ENCODE data around the gene RANBP10.
"Not testable (repeated sequence)": the region's sequence is repeated elsewhere in the genome, so short reads cannot be mapped to it uniquely, and the experiment has no call there.

Gene RANBP10

GRCh38 chr16:67716097-67716496, 90.3 kb downstream of the RANBP10 start:
- DNase-seq (ENCODE audit: low read depth in 2 of 2): no peak

GRCh38 chr16:67714522-67714921, 91.8 kb downstream of the RANBP10 start:
- DNase-seq (ENCODE audit: low read depth in 2 of 2): no peak

DNA sequence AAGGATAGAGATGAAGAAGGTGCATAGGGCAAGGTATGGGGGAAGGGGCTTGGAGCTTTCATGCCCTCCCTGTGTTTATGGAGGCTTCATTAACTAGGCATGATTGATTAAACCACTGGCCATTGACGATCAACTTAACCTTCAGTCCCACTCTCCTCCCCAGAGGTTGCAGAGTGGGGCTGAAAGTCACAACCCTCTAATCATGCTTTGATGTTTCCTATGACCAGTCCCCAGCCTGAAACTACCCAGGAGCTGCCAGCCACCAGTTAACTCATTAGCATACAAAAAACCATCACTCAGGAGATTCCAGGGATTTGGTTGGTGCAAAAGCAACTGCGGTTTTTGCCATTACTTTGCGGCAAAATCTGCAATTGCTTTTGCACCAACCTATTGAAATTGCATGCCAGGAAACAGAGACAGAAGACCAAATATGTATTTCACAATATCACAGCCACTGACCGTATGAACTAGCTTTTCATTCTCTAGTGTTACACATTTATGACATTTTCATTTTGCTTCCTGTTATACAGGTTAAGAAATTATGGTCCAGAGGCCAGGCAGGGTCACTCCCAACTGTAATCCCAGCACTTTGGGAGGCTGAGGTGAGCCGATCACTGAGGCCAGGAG, 92.6 kb downstream of the RANBP10 start:
- DNase-seq (ENCODE audit: low read depth in 2 of 2): no peak

DNA sequence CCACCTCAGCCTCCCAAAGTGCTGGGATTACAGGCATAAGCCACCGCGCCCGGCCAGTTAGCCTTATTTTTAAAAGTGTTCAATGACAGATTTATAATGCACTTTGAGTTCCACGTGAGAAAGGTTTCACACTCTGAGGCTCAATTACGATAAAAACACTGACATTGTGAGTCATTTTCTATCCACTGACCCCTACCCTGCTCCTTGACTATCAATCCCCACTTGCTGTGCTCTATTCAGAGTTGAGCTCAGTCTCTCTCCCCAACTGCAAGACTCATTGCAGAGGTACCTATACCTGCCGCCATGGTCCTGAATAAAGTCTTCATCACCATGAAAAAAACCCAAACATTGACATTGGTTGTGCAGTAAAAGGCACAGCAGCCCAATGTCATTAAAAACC, 95.8 kb downstream of the RANBP10 start:
- no peak for DNase-seq (ENCODE audit: low read depth in 2 of 2)

- no peak for DNase-seq (ENCODE audit: low read depth in 2 of 2)
These were observed 97.3 kb downstream of the RANBP10 start for GRCh38 chr16:67709050-67709449.

- no peak for DNase-seq (ENCODE audit: low read depth in 2 of 2)
These were observed 98.0 kb downstream of the RANBP10 start for GRCh38 chr16:67708368-67708771.

DNA sequence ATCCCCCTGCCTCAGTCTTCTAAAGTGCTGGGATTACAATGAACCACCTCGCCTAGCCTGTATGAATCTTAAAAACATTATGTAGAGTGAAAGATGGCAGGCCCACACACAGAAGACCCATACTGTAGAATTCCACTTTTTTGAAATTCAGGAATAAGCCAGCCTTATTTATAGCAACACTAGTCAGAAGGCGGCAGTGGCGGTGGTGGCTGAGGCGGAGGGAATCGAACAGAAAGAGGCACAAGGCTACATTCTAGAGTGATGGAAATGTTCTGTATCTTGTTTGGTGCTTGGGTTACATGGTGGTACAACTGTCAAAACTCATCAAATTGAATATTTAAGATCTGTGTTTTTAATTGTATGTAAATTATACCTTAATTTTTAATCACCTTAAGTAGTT, 98.6 kb downstream of the RANBP10 start:
- no peak for DNase-seq (ENCODE audit: low read depth in 2 of 2)

- DNase-seq (ENCODE audit: low read depth in 2 of 2): no peak
These were observed 99.2 kb downstream of the RANBP10 start for GRCh38 chr16:67707210-67707609.

DNA sequence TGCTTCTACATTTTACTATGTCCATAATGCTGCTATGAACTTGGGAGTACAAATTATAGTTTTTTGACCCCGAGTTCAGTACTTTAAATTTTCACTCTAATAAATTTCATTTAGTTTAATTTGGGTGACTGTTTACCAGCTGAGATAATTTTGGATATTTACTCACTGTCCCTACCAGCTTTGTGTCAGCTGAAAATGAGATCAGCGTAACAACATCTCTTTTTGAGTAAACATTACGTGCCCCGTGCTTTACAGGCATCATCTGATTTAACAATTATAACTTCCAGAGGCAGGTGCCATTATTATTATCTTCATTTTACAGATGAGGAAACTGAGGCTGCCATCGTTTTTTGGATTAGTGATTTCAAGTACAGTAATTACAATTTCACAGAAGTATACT, 102.2 kb downstream of the RANBP10 start:
- no peak for DNase-seq (ENCODE audit: low read depth in 2 of 2)

- DNase-seq (ENCODE audit: low read depth in 2 of 2): no peak
These were observed 102.7 kb downstream of the RANBP10 start for GRCh38 chr16:67703626-67704025.

GRCh38 chr16:67702130-67702529, 104.2 kb downstream of the RANBP10 start:
- DNase-seq (ENCODE audit: low read depth in 2 of 2): no peak

DNA sequence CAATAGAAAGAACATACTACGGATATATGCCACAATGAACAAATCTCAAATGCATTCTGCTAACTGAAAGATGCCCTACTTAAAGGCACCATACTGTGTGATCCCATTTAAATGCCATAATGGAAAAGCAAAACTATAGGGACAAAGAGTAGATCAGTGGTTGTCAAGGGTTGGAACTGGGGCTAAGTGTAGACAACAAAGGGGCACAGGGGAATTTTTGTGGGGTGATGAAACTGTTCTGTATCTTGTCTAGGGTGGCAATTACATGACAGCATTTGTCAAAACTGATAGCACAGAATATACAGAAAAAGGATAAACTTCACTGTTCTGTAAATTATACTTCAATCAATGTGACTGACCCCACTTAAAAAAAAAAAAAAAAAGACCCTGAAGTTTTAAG, 104.9 kb downstream of the RANBP10 start:
- DNase-seq (ENCODE audit: low read depth in 2 of 2): no peak

DNA sequence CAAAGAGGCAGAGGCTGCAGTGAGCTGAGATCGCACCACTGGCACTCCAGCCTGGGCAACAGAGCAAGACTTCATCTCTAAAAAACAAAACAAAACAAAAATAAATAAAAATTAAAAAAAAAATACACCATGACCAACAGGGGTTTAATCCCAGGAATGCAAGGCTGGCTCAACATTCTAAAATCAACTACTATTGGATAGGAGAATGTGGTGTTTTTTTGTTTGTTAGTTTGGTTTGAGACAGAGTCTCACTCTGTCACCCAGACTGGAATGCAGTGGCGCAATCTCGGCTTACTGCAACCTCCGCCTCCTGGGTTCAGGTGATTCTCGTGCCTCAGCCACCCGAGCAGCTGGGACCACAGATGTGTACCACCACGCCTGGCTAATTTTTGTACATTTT, 107.1 kb downstream of the RANBP10 start:
- DNase-seq (ENCODE audit: low read depth in 2 of 2): no peak

- DNase-seq (ENCODE audit: low read depth in 2 of 2): no peak
These were observed 108.8 kb downstream of the RANBP10 start for GRCh38 chr16:67697422-67698185.

- no peak for DNase-seq (ENCODE audit: low read depth in 2 of 2)
These were observed 111.7 kb downstream of the RANBP10 start for GRCh38 chr16:67694611-67695010.

- not testable (repeated sequence) for DNase-seq (ENCODE audit: low read depth in 2 of 2)
These were observed 112.7 kb downstream of the RANBP10 start for GRCh38 chr16:67693517-67694285.

- no peak for DNase-seq (ENCODE audit: low read depth in 2 of 2)
These were observed 120.8 kb downstream of the RANBP10 start for GRCh38 chr16:67685388-67686112.

GRCh38 chr16:67683767-67684166, 122.6 kb downstream of the RANBP10 start:
- DNase-seq (ENCODE audit: low read depth in 2 of 2): no peak

DNA sequence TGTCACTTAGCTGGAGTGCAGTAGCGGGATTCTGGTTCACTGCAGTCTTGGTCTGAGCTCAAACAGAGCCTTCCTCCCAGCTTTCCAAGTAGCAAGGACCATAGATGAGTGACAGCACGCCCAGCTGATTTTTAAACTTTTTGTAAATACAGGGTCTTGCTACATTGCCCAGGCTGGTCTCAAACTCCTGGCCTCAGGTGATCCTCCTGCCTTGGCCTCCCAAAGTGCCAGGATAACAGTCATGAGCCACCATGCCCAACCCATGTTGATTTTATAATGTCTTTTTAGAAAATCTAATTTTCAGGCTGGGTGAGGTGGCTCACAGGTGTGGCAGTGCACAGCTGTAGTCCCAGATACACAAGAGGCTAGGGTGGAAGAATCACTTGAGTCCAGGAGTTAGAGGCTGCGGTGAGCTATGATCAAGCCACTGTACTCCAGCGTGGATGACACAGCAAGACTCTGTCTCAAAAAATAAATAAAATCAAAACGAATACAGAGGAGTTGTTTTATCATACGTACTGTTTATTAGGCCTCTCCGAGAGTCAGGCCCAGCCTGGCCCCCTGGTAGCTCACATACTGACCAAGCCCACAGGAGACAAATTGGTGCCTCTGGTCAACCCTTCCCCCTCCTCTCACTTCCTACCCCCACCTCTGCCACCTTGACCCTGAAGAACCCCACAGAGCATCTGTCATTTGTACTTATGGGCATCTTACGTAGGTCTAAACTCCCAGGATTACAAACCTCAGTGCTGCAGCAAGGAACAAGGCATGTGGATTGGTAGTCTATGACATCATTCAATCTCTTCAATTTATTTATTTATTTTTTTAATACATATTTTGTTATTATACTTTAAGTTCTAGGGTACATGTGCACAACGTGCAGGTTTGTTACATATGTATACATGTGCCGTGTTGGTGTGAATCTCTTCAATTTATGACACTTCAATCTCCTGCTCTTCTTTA, 126.1 kb downstream of the RANBP10 start:
- DNase-seq (ENCODE audit: low read depth in 2 of 2): no peak

DNA sequence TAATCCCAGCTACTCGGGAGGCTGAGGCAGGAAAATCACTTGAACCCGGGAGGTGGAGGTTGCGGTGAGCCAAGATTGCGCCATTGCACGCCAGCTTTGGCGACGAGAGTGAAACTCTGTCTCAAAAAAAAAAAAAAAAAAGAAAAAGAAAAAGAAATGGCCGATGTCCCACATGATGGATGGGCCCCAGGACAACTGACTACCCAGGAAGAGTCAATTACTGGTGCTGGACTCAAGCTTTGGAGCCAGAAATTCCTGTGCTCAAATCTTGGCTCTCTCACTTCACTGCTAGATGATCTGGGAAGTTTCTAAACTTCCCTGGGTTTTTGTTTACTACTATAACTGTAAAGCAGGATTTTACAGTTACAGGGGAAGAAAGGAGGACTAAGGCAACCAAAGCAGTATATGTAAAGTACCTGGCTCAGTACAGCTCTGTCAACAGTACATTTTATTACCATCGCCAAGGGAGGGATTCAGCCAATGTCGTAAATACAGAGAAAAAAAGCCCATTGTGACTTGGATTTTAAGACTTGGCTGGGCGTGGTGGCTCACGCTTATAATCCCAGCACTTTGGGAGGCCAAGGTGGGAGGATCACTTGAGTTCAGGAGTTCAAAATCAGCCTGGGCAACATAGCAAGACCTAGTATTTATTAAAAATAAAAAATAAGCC, 127.9 kb downstream of the RANBP10 start:
- no peak for DNase-seq (ENCODE audit: low read depth in 2 of 2)
